HG02678 (cell line): ENCODE results near the gene ANTXR2.
A peak's percentile ranks its signal among the peaks of the same experiment; 100 is the strongest.
"Not testable (repeated sequence)": the region's sequence is repeated elsewhere in the genome, so short reads cannot be mapped to it uniquely, and the experiment has no call there.

ENCODE experiments used
- ATAC-seq: cut with Tn5 transposase; IDR thresholded peaks from one replicate; pipeline ENCODE4 v1.9.1; 2021; ENCODE audit warnings: mild to moderate bottlenecking, moderate library complexity; ENCODE audit not compliant: unreplicated experiment

Gene ANTXR2

GRCh38 chr4:79923281-79923680 lies 149.7 kb downstream of the ANTXR2 start:
- ATAC-seq = no peak

- ATAC-seq = no peak
These were observed 151.0 kb downstream of the ANTXR2 start for GRCh38 chr4:79922011-79922410.

- ATAC-seq = no peak
These were observed 152.7 kb downstream of the ANTXR2 start for GRCh38 chr4:79920163-79920853.

DNA sequence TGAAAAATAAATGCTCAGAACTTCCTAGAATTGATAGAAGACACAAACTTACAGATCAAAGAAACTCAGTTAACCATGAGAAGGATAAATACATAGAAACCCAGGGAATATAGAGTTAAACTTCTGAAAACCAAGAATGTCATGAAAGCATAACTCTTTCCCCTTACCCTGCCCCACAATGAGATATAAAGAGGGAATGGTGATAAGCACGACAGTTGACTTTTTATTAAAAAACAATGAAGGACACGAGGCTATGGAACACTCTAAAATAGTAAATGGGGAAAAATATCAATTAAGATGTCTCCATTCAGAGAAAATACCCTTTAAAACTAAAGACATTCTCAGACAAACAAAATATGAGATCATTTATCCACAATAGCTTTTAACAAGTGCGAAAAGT lies 154.7 kb downstream of the ANTXR2 start:
- ATAC-seq = no peak

- peak; percentile 88 for ATAC-seq
These were observed 155.8 kb downstream of the ANTXR2 start for GRCh38 chr4:79917246-79917645.

GRCh38 chr4:79915246-79915645 lies 157.8 kb downstream of the ANTXR2 start:
- no peak for ATAC-seq

- ATAC-seq = no peak
These were observed 159.4 kb downstream of the ANTXR2 start for GRCh38 chr4:79913581-79913980.

- ATAC-seq = no peak
These were observed 166.0 kb downstream of the ANTXR2 start for GRCh38 chr4:79907001-79907400.

DNA sequence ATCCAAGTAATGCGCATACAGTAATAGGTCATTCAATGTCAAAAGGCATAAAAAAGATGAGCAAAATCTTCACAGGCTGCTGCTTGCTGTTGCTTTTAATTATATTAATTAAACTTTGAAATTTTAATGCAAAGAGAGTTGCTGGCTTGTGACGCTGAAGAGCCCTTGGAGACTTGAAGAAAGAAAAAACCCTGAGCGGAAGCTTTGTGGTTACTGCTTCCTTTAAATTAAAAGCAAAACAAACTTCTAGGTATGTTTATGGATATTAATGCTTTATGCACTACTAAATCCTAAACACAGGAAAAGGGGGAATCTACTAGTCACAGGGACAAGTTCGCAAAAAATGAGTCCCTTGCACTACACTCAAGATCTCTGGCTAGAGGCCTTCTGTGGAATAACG lies 166.7 kb downstream of the ANTXR2 start:
- no peak for ATAC-seq

DNA sequence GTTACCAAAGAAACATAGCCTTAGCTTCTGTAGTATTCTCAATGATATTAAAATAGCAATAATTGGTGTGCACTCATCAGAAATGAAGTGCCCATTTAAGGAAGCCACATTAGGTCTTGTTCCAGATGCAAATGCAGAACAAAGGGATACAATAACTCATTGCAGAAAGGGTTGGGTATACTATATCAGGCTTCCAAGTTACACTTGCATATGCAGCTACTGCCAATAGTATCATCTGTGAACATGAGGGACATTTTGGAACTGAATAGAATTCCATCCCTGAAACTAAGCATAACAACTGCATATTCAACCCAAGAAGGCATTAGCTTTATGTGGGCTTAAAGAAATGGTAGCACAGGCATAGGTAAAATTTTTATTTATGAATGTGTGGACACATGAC lies 167.8 kb downstream of the ANTXR2 start:
- no peak for ATAC-seq

GRCh38 chr4:79904331-79904730 lies 168.7 kb downstream of the ANTXR2 start:
- ATAC-seq = no peak

- no peak for ATAC-seq
These were observed 172.8 kb downstream of the ANTXR2 start for GRCh38 chr4:79900182-79900581.

DNA sequence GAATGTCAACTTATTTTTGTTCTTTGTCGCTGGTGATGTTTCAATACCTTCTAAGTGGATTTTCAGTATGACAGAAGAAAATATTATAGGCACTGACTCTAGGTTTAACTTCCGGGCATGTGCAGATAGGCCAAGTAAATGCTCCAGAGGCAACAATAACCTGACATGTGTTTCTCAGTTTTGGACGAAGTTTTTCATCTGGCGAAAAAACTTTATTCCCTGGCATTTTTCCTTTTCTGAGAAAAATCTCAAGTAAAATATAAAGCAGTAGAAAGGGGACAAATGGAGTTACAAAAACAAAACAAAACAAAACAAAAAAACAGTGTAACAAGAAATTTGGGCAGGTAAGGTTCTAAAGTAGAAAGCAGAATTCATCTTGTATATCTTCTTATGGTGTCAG lies 173.5 kb downstream of the ANTXR2 start:
- no peak for ATAC-seq

- no peak for ATAC-seq
These were observed 175.0 kb downstream of the ANTXR2 start for GRCh38 chr4:79898055-79898454.

GRCh38 chr4:79897174-79897573 lies 175.9 kb downstream of the ANTXR2 start:
- no peak for ATAC-seq

GRCh38 chr4:79893456-79893855 lies 179.6 kb downstream of the ANTXR2 start:
- no peak for ATAC-seq

GRCh38 chr4:79889026-79889425 lies 184.0 kb downstream of the ANTXR2 start:
- not testable (repeated sequence) for ATAC-seq

- ATAC-seq = no peak
These were observed 186.5 kb downstream of the ANTXR2 start for GRCh38 chr4:79886557-79886956.

DNA sequence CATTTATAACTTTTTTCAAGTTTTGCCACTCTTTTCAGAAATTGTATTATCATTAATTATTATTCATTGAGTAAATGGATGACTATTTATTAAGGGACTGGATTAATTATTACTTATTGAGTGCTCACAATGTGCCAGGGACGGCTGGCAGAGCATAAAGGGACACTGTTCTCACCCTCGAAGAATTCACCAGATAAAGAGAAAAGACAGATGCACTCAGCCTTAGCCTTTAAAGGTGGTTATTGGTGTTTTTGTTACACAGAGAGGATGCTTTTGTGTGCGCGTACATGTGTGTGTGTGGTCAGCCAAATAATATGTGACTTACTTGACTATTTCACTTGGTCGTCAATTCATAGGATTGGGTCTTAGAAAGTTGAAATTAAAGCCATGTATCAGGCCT lies 187.0 kb downstream of the ANTXR2 start:
- no peak for ATAC-seq

DNA sequence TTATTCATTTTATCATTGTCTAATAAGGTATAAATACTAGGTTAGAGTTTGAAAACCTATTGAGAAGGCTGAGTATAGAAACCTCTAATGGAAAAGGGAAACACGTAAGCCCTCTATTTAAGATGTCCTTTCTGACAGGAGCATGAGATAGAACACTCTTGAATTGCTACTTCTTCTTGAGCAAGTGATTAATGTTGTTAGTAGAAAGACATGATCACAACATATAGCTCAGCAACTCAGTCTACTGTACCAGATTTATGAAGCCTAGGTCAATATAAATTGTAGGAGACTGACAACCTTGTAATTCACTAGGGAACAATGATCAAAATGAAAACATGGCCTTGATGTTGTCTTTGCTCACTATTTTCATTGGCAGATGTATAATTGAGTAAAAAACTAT lies 189.7 kb downstream of the ANTXR2 start:
- no peak for ATAC-seq

DNA sequence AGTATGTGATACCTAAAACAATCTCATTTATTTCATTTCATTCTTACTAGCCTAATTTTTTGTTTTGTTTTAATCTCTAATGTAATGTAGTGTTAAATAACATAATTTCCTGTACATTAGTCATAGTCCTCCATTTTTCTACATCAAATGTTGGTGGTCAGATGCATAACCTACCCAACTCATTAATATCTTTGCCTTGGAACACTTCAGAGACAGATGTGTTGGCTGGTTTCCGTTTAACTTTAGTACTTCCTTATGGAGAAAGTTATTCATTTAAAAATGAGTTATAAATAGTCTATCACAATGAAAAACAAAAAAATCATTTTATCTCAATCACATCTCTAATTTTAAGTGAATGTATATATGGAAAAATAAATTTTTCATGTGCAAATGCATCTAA lies 190.2 kb downstream of the ANTXR2 start:
- ATAC-seq = no peak

DNA sequence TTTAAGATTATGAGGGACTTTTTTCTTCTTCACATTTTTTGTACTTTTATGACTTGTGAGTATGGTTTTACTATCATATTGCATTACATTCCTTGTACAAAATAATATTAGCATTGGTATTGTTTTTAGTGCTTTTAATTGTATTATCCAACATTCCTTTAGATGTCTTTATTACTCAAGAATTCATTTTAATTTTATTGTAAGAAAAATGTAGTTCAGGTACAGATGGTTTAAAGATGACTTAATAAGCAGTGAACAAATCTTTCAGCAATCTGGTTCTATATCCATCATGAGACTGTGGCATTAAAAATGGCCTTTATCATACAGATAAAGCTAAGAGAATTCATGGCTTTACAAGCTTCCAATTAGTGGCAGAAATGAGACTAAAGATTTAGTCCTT lies 191.6 kb downstream of the ANTXR2 start:
- no peak for ATAC-seq

- no peak for ATAC-seq
These were observed 195.5 kb downstream of the ANTXR2 start for GRCh38 chr4:79877511-79877910.
